BLaER1 (cell line): ENCODE measurements around the gene CHPF2.

Source experiments
- H3K27ac ChIP-seq: shearing (Covaris generic); formaldehyde crosslinking; 2 replicates; pipeline ENCODE4 v1.8.1; 2022
- H3K27me3 ChIP-seq: shearing (Covaris generic); formaldehyde crosslinking; 2 replicates; pipeline ENCODE4 v1.8.1; 2022
- H3K36me3 ChIP-seq: shearing (Covaris generic); formaldehyde crosslinking; 2 replicates; pipeline ENCODE4 v1.8.1; 2022
- H3K4me1 ChIP-seq: shearing (Covaris generic); formaldehyde crosslinking; 2 replicates; pipeline ENCODE4 v1.8.1; 2022
- H3K4me2 ChIP-seq: shearing (Covaris generic); formaldehyde crosslinking; 2 replicates; pipeline ENCODE4 v1.8.1; 2022
- H3K4me3 ChIP-seq: shearing (Covaris generic); formaldehyde crosslinking; 2 replicates; pipeline ENCODE4 v1.8.1; 2022
- H3K9ac ChIP-seq: shearing (Covaris generic); formaldehyde crosslinking; 2 replicates; pipeline ENCODE4 v1.8.1; 2022
- H3K9me3 ChIP-seq: shearing (Covaris generic); formaldehyde crosslinking; 2 replicates; pipeline ENCODE4 v1.8.1; 2022
- H4K20me1 ChIP-seq: shearing (Covaris generic); formaldehyde crosslinking; 2 replicates; pipeline ENCODE4 v1.8.1; 2022
- Cebpa-rat ChIP-seq: shearing (Covaris generic); IDR thresholded peaks from 2 replicates; pipeline ENCODE4 v1.8.1; 2022

Gene CHPF2

GRCh38 chr7:151272877-151273276 is 40.6 kb downstream of the CHPF2 start:
- no peak overlapping the region for H3K27ac ChIP-seq
- H3K4me3 ChIP-seq: no peak overlapping the region
- no peaks in the 10 kb centered on the region for H3K9me3 ChIP-seq
- no peak overlapping the region for H3K4me2 ChIP-seq
- H3K27me3 ChIP-seq: peaks cover 30% of the 10 kb centered on the region
- no peak for TF ChIP-seq Cebpa-rat
- H3K4me1 ChIP-seq: peaks cover 13% of the 10 kb centered on the region; the same call in 1 of the 2 replicates
- H3K9ac ChIP-seq: no peak overlapping the region
- no peaks in the 10 kb centered on the region for H4K20me1 ChIP-seq
- H3K36me3 ChIP-seq: no peaks in the 10 kb centered on the region

- Histone ChIP-seq H4K20me1 (no peaks in the 10 kb centered on the region), H3K4me1 (peaks cover 13% of the 10 kb centered on the region; the same call in 1 of the 2 replicates), H3K27ac (no peak overlapping the region), H3K9ac (no peak overlapping the region), H3K27me3 (peaks cover 31% of the 10 kb centered on the region), H3K4me3 (no peak overlapping the region), H3K4me2 (no peak overlapping the region), H3K36me3 (no peaks in the 10 kb centered on the region), H3K9me3 (no peaks in the 10 kb centered on the region)
- no peak for TF ChIP-seq Cebpa-rat
Measured at GRCh38 chr7:151273651-151274390, 41.5 kb downstream of the CHPF2 start.

- Histone ChIP-seq H3K4me1 (peaks cover 13% of the 10 kb centered on the region; the same call in 1 of the 2 replicates), H3K36me3 (no peaks in the 10 kb centered on the region), H3K27ac (no peak overlapping the region), H4K20me1 (no peaks in the 10 kb centered on the region), H3K27me3 (peaks cover 31% of the 10 kb centered on the region), H3K9me3 (no peaks in the 10 kb centered on the region), H3K4me3 (no peak overlapping the region), H3K9ac (no peak overlapping the region), H3K4me2 (no peak overlapping the region)
- no peak for TF ChIP-seq Cebpa-rat
Measured at GRCh38 chr7:151274396-151274795, 42.1 kb downstream of the CHPF2 start.

GRCh38 chr7:151274936-151275812 is 42.9 kb downstream of the CHPF2 start:
- TF ChIP-seq Cebpa-rat: no peak
- H3K27me3 ChIP-seq: peaks cover 31% of the 10 kb centered on the region
- no peak overlapping the region for H3K9ac ChIP-seq
- no peak overlapping the region for H3K4me3 ChIP-seq
- no peaks in the 10 kb centered on the region for H4K20me1 ChIP-seq
- no peak overlapping the region for H3K4me2 ChIP-seq
- peaks cover 13% of the 10 kb centered on the region; the same call in 1 of the 2 replicates for H3K4me1 ChIP-seq
- H3K27ac ChIP-seq: no peak overlapping the region
- H3K36me3 ChIP-seq: no peaks in the 10 kb centered on the region
- H3K9me3 ChIP-seq: no peaks in the 10 kb centered on the region

- H3K36me3 ChIP-seq: no peaks in the 10 kb centered on the region
- peaks cover 31% of the 10 kb centered on the region for H3K27me3 ChIP-seq
- no peaks in the 10 kb centered on the region for H4K20me1 ChIP-seq
- H3K4me2 ChIP-seq: peak overlapping the region; percentile 80
- no peak overlapping the region for H3K27ac ChIP-seq
- H3K9ac ChIP-seq: no peak overlapping the region
- no peaks in the 10 kb centered on the region for H3K9me3 ChIP-seq
- peaks cover 13% of the 10 kb centered on the region; the same call in 1 of the 2 replicates for H3K4me1 ChIP-seq
- no peak for TF ChIP-seq Cebpa-rat
- H3K4me3 ChIP-seq: no peak overlapping the region
Measured at GRCh38 chr7:151275813-151276577, 43.7 kb downstream of the CHPF2 start.

- peak overlapping the region; percentile 68 for H3K4me3 ChIP-seq
- H4K20me1 ChIP-seq: no peaks in the 10 kb centered on the region
- peaks cover 11% of the 10 kb centered on the region; the same call in 1 of the 2 replicates for H3K4me1 ChIP-seq
- H3K27ac ChIP-seq: 0 out of 2 replicates have a peak overlapping the region, but pooled peaks have one; percentile 20
- peak overlapping the region; percentile 63 for H3K9ac ChIP-seq
- H3K27me3 ChIP-seq: peaks cover 31% of the 10 kb centered on the region
- H3K9me3 ChIP-seq: no peaks in the 10 kb centered on the region
- no peaks in the 10 kb centered on the region for H3K36me3 ChIP-seq
- TF ChIP-seq Cebpa-rat: no peak
- peak overlapping the region; percentile 80 for H3K4me2 ChIP-seq
Measured at GRCh38 chr7:151276666-151277590, 44.6 kb downstream of the CHPF2 start.

- peaks cover 31% of the 10 kb centered on the region for H3K27me3 ChIP-seq
- H3K9ac ChIP-seq: no peak overlapping the region
- no peak for TF ChIP-seq Cebpa-rat
- no peak overlapping the region for H3K27ac ChIP-seq
- H3K9me3 ChIP-seq: no peaks in the 10 kb centered on the region
- no peaks in the 10 kb centered on the region for H4K20me1 ChIP-seq
- H3K4me3 ChIP-seq: peak overlapping the region; percentile 68; the same call in 1 of the 2 replicates
- H3K4me2 ChIP-seq: peak overlapping the region; percentile 80
- no peaks in the 10 kb centered on the region for H3K36me3 ChIP-seq
- 0 out of 2 replicates have a peak, but pooled peaks cover 8% of the 10 kb centered on the region for H3K4me1 ChIP-seq
Measured at GRCh38 chr7:151277631-151278030, 45.3 kb downstream of the CHPF2 start.

- no peak for TF ChIP-seq Cebpa-rat
- Histone ChIP-seq H3K4me2 (no peak overlapping the region), H3K4me3 (no peak overlapping the region), H3K27ac (no peak overlapping the region), H3K36me3 (no peaks in the 10 kb centered on the region), H3K27me3 (peaks cover 31% of the 10 kb centered on the region), H3K9ac (no peak overlapping the region), H4K20me1 (no peaks in the 10 kb centered on the region), H3K4me1 (0 out of 2 replicates have a peak, but pooled peaks cover 8% of the 10 kb centered on the region), H3K9me3 (no peaks in the 10 kb centered on the region)
Measured at GRCh38 chr7:151278949-151279348, 46.7 kb downstream of the CHPF2 start.
